Stromal cell of bone marrow (primary cell): ENCODE data around the gene PVR.
A peak's percentile ranks its signal among the peaks of the same experiment; 100 is the strongest.
"Not testable (repeated sequence)": the region's sequence is repeated elsewhere in the genome, so short reads cannot be mapped to it uniquely, and the experiment has no call there.

ENCODE experiments used
- DNase-seq: peaks from one replicate; pipeline ENCODE4 v3.0.0-alpha.2; 2012; ENCODE audit warnings: low read depth

PVR gene

GRCh38 chr19:44673510-44673909, 29.8 kb downstream of the PVR start:
- DNase-seq: no peak

GRCh38 chr19:44675521-44675920, 31.8 kb downstream of the PVR start:
- no peak for DNase-seq

- no peak for DNase-seq
These were observed 33.5 kb downstream of the PVR start for GRCh38 chr19:44677019-44677811.

GRCh38 chr19:44680536-44680935, 36.8 kb downstream of the PVR start:
- DNase-seq: no peak

- DNase-seq: no peak
These were observed 38.5 kb downstream of the PVR start for GRCh38 chr19:44681992-44682790.

- DNase-seq: no peak
These were observed 39.1 kb downstream of the PVR start for GRCh38 chr19:44682807-44683206.

GRCh38 chr19:44683434-44684210, 39.9 kb downstream of the PVR start:
- no peak for DNase-seq

DNA sequence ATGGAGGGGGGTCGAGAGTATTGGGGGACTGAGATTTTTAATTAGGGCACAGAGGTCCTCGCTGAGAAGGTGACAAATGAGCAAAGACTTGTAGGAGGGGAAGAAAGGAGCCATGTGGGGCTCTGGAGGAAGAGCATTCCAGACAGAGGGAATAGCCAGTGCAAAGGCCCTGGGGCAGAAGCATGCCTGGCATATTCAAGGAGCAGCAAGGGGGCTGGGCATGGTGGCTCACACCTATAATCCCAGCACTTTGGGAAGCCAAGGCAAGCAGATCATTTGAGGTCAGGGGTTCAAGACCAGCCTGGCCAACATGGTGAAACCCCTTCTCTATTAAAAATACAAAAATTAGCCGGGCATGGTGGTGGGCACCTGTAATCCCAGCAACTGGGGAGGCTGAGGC, 40.7 kb downstream of the PVR start:
- DNase-seq: not testable (repeated sequence)

DNA sequence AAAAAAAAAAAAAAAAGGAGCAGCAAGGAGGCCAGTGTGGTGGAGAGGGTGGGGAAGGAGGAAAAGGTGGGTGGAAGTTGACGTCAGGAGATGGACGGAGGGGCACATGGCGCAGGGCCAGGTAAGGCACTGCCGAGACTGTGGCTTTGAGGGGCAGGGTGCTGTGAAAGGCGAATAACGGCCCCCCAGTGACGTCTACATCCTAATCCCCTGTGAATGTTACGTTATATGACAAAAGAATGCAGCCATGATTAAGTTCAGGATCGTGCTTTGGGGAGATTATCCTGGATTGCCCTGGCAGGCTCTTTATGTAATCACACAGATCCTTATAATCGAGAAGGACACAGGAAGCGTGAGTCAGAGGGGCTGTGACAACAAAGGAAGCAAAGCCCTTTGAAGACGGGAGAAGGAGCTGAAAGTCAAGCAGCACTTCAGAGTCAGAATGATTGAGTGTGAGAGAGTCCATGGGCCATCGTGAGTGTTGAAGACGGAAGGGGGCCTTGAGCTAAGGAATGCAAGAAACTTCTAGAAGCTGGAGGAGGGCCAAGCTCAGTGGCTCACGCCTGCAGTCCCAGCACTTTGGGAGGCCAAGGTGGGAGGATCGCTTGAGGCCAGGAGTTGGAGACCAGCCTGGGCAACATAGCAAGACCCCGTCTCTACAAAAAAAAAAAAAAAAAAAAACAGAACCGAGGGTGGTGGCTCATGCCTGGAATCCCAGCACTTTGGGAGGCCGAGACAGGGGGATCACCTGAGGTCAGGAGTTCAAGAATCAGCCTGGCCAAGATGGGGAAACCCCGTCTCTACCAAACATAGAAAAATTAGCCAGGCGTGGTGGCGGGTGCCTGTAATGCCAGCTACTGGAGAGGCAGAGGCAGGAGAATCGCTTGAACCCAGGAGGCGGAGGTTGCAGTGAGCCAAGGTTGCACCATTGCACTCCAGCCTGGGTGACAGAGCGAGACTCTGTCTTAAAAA, 41.5 kb downstream of the PVR start:
- DNase-seq: peak; percentile 77

DNA sequence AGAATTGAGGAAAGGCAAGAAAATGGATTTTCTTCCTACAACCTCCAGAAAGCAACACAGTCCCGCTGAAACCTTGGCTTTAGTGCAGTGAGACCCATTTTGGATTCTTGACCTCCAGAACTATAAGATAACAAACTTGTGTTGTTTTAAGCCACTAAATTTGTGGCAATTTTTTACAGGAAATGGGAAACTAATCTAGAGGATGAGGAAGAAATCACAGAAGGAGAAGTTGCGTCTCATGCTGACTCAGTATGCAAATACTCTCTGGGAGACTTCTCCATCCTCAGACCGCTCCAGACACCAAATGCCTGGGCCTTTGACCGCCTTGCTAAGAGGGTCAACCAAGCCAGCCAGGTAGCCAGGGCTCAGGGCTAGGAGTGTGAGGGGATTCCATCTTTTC, 42.2 kb downstream of the PVR start:
- DNase-seq: no peak

DNA sequence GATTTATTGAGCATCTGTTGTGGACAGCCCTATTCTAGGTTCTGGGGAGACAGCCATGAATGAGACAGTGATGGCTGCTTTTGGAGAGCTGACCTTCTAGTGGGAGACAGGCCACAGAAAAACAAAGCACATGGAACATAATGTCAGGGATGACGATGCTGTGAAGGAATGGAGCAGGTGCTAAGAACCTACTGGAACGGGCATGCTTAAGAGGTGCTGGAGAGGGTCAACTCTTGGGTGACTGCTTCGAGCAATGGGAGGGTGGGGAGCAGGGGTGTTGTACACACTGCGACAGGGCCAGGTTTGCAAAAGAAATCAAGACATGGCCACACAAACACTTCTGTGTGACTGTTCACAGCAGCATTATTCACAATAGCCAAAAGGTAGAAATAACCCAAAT, 43.2 kb downstream of the PVR start:
- no peak for DNase-seq

DNA sequence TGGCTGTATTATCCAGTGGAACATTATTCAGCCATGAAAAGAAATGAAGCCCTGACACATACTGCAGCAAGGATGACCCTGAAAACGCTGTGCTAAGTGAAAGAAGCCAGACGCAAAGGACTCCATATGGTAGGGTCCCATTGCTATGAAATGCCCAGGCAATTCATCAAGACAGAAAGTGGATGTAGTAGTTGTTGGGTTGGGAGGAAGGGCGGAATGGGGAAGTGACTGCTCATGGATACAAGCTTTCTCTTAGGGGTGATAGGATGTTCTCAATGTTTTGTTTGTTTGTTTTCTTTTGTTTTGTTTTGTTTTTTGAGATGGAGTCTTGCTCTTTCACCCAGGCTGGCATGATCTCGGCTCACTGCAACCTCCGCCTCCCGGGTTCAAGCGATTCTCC, 44.2 kb downstream of the PVR start:
- no peak for DNase-seq

GRCh38 chr19:44689290-44690130, 45.8 kb downstream of the PVR start:
- peak; percentile 21 for DNase-seq

DNA sequence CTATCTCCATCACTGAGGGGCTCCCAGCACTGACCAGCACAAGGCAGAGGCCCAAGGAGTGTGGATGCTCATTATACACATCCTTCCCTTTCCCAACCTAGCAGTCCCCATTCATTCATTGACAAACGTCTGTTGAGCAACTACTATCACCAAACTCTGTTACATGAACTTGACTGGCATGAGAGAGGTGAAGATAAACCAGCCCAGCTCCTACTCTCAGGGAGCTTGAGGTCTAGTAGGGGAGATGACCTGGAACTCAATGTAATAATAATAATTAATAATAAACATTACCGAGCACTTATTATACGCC, 46.4 kb downstream of the PVR start:
- no peak for DNase-seq

GRCh38 chr19:44692379-44692721, 48.6 kb downstream of the PVR start:
- DNase-seq: no peak

DNA sequence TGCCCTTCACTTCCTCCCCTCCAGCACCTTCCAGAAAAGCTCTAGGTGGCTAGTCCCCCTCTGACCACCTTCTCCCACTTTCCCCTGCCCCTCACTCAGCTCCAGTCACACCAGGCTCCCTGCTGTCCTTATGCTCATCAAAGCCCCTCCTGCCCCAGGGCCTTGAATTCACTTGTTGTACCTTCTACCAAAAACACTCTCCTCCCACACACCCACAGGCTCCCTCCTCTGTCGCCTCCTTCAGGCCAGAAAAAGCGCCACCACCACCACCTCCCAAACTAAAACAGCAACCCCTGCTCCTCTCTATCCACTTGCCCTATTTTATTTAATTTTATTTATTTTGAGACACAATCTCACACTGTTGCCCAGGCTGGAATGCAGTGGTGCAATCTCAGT, 50.5 kb downstream of the PVR start:
- no peak for DNase-seq

- DNase-seq: no peak
These were observed 53.4 kb downstream of the PVR start for GRCh38 chr19:44696939-44697669.

DNA sequence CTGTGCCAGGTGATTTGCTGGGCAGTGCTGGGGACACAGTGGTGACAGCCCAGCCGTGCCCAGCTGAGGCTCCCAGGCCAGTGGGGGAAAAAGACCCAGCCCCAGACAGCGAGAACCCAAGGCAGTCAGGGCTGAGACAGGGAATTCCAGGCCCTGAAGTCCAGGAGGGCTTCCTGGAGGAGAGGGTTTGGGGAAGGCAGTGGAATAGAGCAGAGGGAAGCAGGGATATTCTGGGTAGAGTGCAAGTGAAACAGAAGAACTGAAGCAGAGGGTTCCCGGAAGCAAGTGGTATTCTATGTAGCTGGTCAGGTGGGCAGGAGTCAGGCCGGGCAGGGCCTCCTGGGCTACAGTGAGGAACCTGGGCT, 53.9 kb downstream of the PVR start:
- no peak for DNase-seq

DNA sequence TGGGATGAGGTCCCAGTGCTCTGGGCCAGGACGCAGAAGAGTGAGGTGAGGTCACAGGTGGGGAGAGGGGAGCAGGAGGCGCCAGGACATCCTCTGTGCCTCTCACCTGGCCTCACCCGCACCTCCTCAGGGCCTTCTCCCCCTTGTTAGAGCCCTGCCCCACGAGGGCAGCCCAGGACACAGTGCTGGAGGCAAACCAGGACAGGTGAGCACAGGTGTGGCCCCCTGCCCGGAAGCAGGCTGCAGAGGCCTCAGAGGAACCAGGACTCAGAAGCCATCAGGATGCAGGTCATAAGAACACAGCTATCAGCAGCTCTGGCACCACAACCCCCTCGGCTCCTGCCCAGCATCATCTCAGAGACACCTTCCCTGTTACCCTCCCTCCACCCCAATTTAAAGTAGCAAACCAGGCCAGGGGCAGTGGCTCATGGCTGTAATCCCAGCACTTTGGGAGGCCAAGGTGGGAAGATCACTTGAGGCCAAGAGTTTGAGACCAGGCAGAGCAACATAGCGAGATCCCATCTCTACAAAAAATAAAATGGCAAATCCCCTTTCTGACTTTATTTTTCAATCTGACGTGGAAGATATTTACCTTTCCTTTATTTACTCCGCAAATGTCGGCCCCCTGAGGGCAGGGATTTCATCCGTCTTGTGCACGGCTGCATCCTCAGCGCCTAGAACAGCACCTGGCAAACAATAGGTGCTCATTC, 54.9 kb downstream of the PVR start, which contains the start of gene CEACAM16:
CEACAM16 (plus strand) TSS at position 660 of the 710 bp plus-strand sequence. CDS start 2,306 bp downstream, outside the sequence.
- DNase-seq: no peak
